Loucy (cell line): ENCODE results near the gene WNK2.
"Not testable (repeated sequence)": the region's sequence is repeated elsewhere in the genome, so short reads cannot be mapped to it uniquely, and the experiment has no call there.

ENCODE experiments used
- H2AFZ ChIP-seq: fragments of 200-600 bp; sonication (generic); 2 replicates; pipeline ENCODE4 v1.6.0; 2016; ENCODE audit warnings: antibody characterized with exemption, mild to moderate bottlenecking, low read length, moderate library complexity
- H3F3A ChIP-seq: fragments of 200-600 bp; 2 replicates; pipeline ENCODE4 v1.6.0; 2016; ENCODE audit warnings: antibody characterized with exemption, low read depth, mild to moderate bottlenecking
- H3K27me3 ChIP-seq: fragments of 200-600 bp; sonication (generic); 2 replicates; pipeline ENCODE4 v1.6.1; 2014; ENCODE audit warnings: low read length, mild to moderate bottlenecking; ENCODE audit not compliant: insufficient read depth, poor library complexity, severe bottlenecking
- H3K36me3 ChIP-seq: fragments of 200-600 bp; sonication (generic); 2 replicates; pipeline ENCODE4 v1.6.1; 2016; ENCODE audit warnings: low read length; ENCODE audit not compliant: insufficient read depth
- H3K4me1 ChIP-seq: fragments of 200-600 bp; sonication (generic); 2 replicates; pipeline ENCODE4 v1.5.1; 2014; ENCODE audit warnings: low read length, mild to moderate bottlenecking; ENCODE audit not compliant: insufficient read depth, poor library complexity, severe bottlenecking
- H3K4me2 ChIP-seq: fragments of 200-600 bp; sonication (generic); 2 replicates; pipeline ENCODE4 v1.6.0; 2014; ENCODE audit warnings: antibody characterized with exemption, low read length, low read depth, mild to moderate bottlenecking; ENCODE audit not compliant: poor library complexity, severe bottlenecking
- H3K4me3 ChIP-seq: fragments of 200-600 bp; sonication (generic); 2 replicates; pipeline ENCODE4 v1.5.1; 2014; ENCODE audit warnings: low read length, mild to moderate bottlenecking, mixed read lengths; ENCODE audit not compliant: poor library complexity, severe bottlenecking
- H3K79me2 ChIP-seq: fragments of 200-600 bp; sonication (generic); 2 replicates; pipeline ENCODE4 v1.6.1; 2014; ENCODE audit warnings: low read length; ENCODE audit not compliant: insufficient read depth
- H3K9ac ChIP-seq: fragments of 200-600 bp; sonication (generic); 2 replicates; pipeline ENCODE4 v1.6.0; 2014; ENCODE audit warnings: mild to moderate bottlenecking, low read depth, low read length, moderate library complexity; ENCODE audit not compliant: poor library complexity, severe bottlenecking
- H3K9me2 ChIP-seq: fragments of 200-600 bp; sonication (generic); replicated peaks from 2 replicates; pipeline ENCODE4 v1.6.1; 2016; ENCODE audit warnings: low read depth, low read length, mixed read lengths
- H3K9me3 ChIP-seq: fragments of 200-600 bp; sonication (generic); 2 replicates; pipeline ENCODE4 v1.6.1; 2014; ENCODE audit warnings: mild to moderate bottlenecking, antibody characterized with exemption, low read length, low read depth; ENCODE audit not compliant: insufficient read depth
- H4K20me1 ChIP-seq: fragments of 200-600 bp; sonication (generic); 2 replicates; pipeline ENCODE4 v1.6.0; 2014; ENCODE audit warnings: antibody characterized with exemption, low read length, mild to moderate bottlenecking; ENCODE audit not compliant: insufficient read depth, poor library complexity, severe bottlenecking
- CTCF ChIP-seq: fragments of 200-600 bp; sonication (generic); conservative IDR thresholded peaks from 2 replicates; pipeline ENCODE4 v1.5.1; 2014; ENCODE audit warnings: mild to moderate bottlenecking, antibody characterized with exemption, low read length
- EZH2phosphoT487 ChIP-seq: fragments of 200-600 bp; IDR thresholded peaks from 2 replicates; pipeline ENCODE4 v1.6.1; 2018; ENCODE audit warnings: antibody characterized with exemption, mild to moderate bottlenecking, moderate library complexity, borderline replicate concordance

The WNK2 gene

GRCh38 chr9:93320591-93321219 lies 136.8 kb downstream of the WNK2 start:
- H3K79me2 ChIP-seq: no peaks in the 10 kb centered on the region
- H3K4me2 ChIP-seq: no peak overlapping the region
- H3F3A ChIP-seq: no peaks in the 10 kb centered on the region
- no peak overlapping the region for H3K4me3 ChIP-seq
- H4K20me1 ChIP-seq: no peaks in the 10 kb centered on the region
- no peak overlapping the region for H3K9ac ChIP-seq
- no peaks in the 10 kb centered on the region for H3K9me2 ChIP-seq
- H3K4me1 ChIP-seq: no peaks in the 10 kb centered on the region
- no peaks in the 10 kb centered on the region for H3K27me3 ChIP-seq
- H3K9me3 ChIP-seq: no peaks in the 10 kb centered on the region
- TF ChIP-seq EZH2phosphoT487: no peak
- no peak for TF ChIP-seq CTCF
- H2AFZ ChIP-seq: no peak overlapping the region
- H3K36me3 ChIP-seq: no peaks in the 10 kb centered on the region

GRCh38 chr9:93321220-93321610 lies 137.3 kb downstream of the WNK2 start:
- H3K79me2 ChIP-seq: no peaks in the 10 kb centered on the region
- H3K9me3 ChIP-seq: no peaks in the 10 kb centered on the region
- H3K27me3 ChIP-seq: no peaks in the 10 kb centered on the region
- H4K20me1 ChIP-seq: no peaks in the 10 kb centered on the region
- TF ChIP-seq EZH2phosphoT487 (no peak), CTCF (no peak)
- no peak overlapping the region for H3K4me2 ChIP-seq
- H3K9ac ChIP-seq: no peak overlapping the region
- no peaks in the 10 kb centered on the region for H3K9me2 ChIP-seq
- H3K4me3 ChIP-seq: no peak overlapping the region
- no peak overlapping the region for H2AFZ ChIP-seq
- no peaks in the 10 kb centered on the region for H3K36me3 ChIP-seq
- H3K4me1 ChIP-seq: no peaks in the 10 kb centered on the region
- H3F3A ChIP-seq: no peaks in the 10 kb centered on the region

- H3K4me3 ChIP-seq, H3K27me3 ChIP-seq, H4K20me1 ChIP-seq, H3F3A ChIP-seq, H3K79me2 ChIP-seq, H3K4me2 ChIP-seq, H3K9ac ChIP-seq, H3K36me3 ChIP-seq, H2AFZ ChIP-seq, H3K9me2 ChIP-seq, H3K9me3 ChIP-seq, H3K4me1 ChIP-seq: not testable (repeated sequence)
These were observed 139.6 kb downstream of the WNK2 start for GRCh38 chr9:93323446-93323954.

- Histone ChIP-seq H3K9me3 (no peaks in the 10 kb centered on the region), H3K4me2 (no peak overlapping the region), H3K4me3 (no peak overlapping the region), H2AFZ (no peak overlapping the region), H3K4me1 (no peaks in the 10 kb centered on the region), H4K20me1 (no peaks in the 10 kb centered on the region), H3K79me2 (no peaks in the 10 kb centered on the region), H3K9ac (no peak overlapping the region), H3K36me3 (no peaks in the 10 kb centered on the region), H3F3A (no peaks in the 10 kb centered on the region), H3K9me2 (no peaks in the 10 kb centered on the region), H3K27me3 (no peaks in the 10 kb centered on the region)
- no peak for TF ChIP-seq EZH2phosphoT487
- TF ChIP-seq CTCF: no peak
These were observed 140.4 kb downstream of the WNK2 start for GRCh38 chr9:93324191-93324834.
